NCI-H2196 (cell line): ENCODE data around the gene CTNNBIP1.

Experiments used
- DNase-seq: peaks from one replicate; lab custom pipeline; 2025; ENCODE audit not compliant: unreplicated experiment; lab: John Stamatoyannopoulos, UW

The CTNNBIP1 gene

DNA sequence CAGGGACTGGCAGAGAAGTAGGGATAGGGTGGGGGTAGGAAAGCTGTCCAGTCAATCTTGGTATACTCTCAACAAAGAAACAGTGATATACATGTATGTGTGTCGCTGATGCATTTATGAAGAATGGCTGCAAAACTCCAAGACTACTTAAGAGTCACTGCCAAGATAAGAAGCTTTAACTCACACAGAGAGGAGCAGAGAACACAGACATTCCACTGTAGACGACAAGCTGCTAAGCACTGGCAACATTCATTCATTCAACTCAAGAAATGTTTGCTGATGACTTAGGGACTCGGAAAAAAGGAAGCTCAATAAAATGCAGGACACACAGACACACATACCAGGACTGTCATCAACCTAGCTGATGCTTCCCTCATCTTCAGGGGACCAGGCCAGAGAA is 5.5 kb downstream of the CTNNBIP1 start:
- DNase-seq, result no peak

- DNase-seq, result no peak
These were observed 6.1 kb downstream of the CTNNBIP1 start for GRCh38 chr1:9903801-9904527.

DNA sequence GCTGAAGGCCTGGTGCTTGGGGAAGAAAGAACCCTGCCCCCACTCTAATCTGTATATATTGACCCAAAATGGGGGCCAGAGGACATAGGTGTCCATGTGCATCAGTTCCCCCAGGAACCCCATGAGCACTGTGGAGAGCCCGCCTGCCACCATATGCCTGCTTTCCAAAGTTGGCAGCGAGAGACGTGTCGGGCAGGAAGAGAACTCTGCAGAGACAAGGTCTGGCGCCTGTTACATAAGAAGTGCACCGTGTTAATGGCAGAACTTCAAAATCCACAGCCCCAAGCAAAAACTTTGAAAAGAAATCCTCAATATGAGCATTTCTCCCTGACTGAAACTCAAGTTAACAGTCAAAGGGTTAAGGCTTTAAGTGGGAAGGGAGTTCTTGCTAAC is 8.0 kb downstream of the CTNNBIP1 start:
- no peak for DNase-seq

DNA sequence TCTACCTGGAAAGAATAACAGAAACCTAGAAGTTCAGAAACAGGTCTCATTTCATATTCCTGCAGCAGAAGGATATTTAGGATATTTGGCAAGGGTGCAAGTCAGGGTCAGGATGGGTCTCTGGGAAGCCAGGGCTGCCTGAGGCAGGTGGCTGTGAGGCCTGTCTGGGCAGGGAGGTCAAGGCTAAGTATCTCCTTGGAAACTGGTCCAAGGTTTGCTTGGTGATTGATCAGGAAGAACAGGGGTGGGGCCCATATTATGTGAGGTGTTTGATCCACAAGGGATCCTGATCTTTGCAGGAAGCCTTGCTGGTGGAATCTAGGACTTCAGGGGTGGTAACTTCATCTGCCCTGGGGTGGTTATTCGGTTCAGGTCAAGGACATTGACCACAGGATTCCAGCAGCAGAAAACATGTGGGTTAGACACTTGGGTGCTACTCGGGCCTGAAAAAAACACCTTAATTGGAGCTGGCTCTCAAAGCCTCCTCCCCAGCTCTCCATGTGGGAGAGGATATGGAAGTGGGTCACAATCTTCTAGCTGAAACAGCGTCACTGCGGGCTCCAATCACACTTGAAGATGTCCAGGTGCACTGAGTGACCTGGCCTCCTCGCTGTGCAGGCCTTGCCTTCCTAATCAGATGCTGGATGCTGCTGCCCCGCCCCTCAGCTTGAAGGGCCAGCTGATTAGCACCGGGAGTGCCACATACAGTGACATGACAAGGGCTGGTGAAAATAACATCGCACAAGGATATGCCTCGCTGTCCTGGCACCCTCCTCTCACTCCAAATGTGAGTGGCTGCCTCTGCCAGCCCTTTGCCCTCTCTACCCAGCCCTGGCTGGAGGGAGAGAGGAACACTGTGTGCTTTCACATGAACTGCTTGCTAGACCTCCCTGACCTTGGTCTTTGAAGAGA is 8.7 kb downstream of the CTNNBIP1 start:
- no peak for DNase-seq

DNA sequence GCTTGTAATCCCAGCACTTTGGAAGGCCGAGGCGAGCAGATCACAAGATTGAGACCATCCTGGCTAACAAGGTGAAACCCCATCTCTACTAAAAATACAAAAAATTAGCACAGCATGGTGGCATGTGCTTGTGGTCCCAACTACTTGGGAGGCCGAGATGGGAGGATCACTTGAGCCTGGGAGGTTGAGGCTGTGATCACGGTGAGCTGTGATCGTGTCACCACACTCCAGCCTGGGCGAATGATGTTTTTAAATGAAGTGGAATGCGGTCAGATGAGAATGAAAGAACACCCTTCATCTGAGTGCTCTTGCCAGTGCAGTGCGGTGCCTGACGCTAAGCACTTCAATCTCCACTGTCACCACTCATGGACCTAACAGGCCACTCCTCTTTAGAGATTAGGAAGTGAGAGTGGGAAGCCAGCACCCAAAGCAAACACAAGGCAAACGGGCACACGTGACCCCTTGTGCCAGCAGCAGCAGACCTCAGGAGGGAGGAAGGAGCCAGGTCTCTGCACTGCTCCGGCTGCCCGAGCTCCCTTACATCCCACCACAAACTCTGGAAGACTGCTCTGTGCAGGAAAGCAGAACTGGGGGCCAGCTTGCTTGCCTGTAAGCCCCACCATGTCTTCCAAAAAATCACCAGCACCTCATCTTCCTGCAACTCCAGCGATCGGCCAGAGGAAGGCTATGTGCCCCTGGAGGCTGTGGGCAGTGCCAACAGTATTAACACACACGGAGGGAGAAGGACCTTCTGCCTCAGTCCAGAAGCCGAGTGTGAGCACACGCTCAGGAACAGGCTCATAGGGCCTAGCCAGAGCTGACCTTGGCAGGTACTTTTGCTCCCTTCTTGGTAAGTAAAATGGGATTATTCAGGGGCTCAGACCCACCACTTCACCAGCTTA is 9.7 kb downstream of the CTNNBIP1 start:
- DNase-seq, result peak; percentile 86

DNA sequence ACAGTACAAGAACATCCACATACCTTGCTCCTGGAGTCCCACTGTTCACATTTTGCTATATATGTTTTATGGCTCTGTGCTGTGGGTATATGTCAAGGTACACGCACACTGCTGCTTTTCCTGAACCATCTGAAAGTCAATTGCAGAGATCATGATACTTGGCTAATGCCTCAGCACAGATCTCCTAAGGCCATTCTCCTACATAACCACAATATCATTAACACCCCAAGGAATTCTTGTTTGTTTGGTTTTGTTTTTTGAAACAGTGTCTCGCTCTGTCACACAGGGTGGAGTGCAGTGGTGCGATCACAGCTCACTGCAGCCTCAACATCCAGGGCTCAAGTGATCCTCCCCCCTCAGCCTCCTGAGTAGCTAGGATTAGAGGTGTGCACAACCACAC is 16.0 kb downstream of the CTNNBIP1 start:
- DNase-seq, result no peak

DNA sequence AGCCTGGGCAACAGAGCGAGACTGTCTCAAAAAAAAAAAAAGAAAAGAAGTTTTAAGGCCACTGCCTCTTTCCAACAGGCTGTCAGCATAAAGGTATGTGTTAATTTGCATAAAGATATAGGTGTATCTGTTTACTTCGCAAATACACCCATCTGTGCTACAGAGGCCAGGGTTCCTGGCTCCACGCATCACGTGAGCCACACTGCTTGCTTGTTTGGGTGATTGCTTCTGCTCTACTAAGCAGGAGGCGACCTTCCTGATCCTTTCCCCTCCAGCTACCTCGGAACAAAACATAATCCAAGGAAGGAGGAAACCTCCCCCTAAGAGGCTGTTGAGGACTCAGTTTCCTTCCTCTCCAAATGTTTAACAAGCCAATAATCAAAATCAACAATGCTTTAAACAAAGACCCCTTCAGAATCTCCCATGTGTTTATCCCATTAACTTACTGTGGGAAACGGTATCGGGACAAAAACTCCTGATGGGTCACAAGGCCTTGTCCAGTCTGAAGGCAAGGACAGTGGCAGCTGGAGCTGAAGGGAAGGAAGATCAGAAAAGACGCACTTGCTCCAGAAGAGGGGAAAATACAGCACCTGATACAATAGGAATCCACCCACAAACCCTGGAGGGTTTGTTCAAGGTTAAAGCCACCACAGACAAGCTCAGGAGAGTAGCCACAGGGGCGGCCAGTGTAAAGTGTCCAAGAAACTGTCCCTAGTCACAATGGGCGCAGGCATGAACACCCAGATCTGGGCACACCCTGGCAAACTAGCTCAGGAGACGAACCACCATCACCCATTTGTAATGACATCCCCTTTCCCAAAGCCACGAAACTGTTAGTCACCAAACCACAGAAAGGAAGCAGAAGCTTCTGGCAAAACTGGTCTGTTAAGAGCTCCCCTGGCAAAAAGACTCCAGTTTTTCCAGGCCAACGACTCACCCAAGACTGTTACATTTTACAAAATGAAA is 17.2 kb downstream of the CTNNBIP1 start:
- no peak for DNase-seq

DNA sequence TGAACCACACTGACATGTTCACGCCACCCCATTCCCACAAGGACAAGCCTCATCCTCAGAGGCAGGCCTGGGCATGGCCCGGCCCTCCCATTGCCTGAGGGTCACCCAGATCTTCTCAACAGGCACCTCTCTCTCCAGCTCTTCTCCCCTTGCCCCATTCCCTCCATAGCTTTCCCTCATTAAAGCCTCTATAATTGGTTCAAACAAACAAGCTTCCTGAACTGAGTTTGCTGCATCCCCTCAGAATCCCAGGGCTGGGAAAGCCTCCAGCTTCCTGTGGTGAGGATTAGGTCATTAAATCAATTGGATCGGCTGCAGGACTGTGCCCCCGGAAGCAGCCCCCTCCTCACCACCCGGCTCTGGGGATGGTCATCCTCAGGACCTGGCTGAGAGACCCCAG is 18.9 kb downstream of the CTNNBIP1 start:
- no peak for DNase-seq

- DNase-seq, result no peak
These were observed 19.8 kb downstream of the CTNNBIP1 start for GRCh38 chr1:9890224-9890731.

DNA sequence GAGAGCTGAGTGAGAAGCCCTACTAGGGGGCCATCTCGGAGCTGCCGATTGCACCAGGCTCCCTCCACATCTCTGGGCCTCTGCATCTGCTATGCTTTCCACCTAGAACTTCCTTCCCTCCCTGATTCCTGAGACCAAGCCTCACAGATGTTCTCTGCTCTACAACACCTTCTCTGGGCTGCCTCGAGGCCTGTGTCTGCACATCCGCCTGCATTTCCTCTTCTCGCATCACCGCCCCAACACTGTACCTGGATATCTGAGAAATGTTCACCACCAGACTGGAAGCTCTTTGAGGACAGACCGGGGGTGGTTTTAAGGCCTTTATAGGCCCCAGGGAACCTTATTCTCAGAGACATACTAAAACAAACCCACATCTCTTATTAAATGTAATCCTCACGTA is 20.7 kb downstream of the CTNNBIP1 start:
- DNase-seq, result no peak

DNA sequence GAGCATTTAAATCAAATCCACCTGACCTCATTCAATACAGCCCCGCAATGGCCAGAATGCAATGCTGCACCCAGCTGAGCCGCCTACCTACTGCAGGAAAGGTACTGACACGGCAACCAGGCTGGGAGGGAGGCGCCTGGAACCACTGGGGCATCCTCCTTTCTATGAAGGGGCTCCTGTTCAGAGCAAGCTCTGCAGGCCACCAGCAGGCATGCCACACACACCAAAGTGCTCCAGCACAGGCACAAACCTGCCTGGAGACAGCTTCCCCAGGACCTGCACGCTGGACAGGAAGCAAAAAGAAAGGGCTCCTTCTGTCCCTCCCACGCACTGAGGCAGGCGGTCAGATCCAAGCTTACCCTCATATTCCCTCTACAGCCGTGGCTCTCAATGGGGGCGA is 21.2 kb downstream of the CTNNBIP1 start:
- DNase-seq, result no peak

DNA sequence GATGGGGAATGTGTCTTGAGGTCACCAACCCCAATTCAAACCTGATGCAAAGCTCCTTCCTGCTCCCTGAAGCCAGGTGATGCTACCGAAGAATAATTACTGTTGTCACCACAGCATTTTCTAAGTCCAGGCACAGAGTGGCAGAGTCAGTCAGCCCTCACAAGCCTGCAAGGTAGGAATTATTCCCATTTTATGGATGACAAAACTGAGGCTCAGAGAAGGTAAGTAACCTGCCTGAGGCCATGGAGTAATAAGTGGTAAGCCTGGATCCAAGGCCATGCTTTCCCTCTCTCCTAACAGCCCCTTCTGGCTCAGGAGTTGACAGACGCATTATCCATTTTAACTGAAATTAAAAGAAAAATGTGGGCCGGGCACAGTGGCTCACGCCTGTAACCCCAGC is 23.0 kb downstream of the CTNNBIP1 start:
- DNase-seq, result no peak

DNA sequence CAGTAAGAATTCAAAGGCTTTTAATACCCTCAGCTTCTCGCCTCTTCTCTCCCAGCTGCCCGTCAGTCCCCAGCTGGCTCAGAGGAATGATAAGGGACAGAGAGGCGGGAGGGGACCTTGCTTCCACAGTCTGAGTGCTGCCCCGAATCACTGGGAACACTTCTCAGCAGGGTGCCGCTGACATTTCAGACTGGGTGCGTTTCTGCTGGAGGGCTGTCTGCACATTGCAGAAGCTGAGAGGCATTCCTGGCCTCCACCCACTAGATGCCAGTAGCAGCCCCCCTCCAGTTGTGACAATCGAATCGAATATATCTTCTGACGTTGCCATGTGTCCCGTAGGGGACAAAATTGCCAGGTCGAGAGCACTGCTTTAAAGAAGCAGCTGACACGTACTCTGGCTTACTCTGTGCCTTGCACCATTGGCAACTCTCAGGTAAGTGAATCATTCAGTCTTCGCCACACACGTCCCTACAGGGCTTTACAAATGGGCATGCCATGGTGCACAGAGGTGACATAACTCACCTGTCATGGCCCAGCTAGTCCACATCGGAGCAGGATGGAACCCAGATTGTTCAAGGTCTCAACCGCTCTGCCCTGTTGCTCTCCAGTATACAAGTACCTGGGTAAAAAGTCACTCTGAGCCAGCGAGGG is 23.9 kb downstream of the CTNNBIP1 start:
- no peak for DNase-seq

- no peak for DNase-seq
These were observed 25.3 kb downstream of the CTNNBIP1 start for GRCh38 chr1:9884805-9885204.

DNA sequence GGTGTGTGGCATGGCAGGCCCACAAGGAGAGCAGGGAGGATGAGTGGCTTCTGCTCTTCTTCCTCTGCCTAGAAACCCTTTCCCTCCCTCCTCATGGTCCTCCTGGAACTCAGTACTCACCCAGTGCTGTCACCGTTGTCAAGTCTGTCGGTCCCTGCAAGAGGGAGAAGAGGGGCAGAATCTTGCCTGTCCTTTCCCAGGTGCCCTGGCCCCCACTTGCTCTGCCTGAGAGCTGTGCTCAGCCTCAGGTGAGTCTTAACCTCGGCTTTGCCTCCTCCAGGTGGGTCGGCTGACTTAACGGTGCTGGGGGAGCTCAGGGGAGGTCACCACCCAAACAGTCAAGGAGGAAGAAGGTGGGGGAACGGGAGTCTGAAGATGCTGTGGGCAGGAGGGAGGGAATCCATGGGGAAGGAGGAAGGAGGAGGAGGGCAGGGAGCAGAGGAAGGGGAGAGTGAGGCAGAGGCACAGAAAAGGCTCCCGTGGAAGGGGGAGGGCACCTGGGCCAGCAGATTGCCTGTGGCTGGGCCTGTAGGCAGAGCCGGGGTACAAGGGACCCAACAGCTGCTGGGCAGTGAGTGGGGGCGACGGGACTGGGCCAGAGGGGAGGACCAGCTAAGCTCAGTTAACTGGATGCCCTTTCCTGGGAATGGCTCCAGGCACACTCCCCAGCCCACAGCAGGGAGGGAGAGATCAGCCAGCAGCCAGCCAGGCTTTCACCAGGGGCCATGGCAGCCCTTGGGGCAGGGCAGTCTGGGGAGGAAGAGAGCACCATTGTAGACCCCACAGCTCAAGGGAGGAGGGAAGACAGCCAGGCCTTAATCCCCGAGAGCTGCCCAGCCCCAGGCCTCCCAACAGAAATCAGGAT is 26.3 kb downstream of the CTNNBIP1 start:
- no peak for DNase-seq

DNA sequence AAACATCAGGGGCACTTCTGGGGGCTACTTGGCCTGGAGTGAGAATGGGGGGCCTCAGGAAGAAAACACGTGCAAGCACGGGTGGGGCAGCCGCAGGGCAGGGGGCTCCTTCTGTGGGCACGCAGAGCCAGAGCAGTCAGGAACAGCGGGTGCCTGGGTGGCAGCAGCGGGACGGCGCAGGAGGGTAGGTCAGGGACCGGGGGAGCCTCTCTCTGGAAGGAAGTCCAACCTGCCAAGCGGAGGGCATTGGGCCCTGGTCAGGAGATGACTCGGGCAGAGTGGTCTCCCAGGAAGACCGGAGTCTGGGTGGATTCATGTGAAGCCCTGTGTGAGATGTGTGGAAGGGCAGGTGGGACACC is 27.1 kb downstream of the CTNNBIP1 start:
- DNase-seq, result no peak

- DNase-seq, result no peak
These were observed 27.6 kb downstream of the CTNNBIP1 start for GRCh38 chr1:9882296-9882944.

DNA sequence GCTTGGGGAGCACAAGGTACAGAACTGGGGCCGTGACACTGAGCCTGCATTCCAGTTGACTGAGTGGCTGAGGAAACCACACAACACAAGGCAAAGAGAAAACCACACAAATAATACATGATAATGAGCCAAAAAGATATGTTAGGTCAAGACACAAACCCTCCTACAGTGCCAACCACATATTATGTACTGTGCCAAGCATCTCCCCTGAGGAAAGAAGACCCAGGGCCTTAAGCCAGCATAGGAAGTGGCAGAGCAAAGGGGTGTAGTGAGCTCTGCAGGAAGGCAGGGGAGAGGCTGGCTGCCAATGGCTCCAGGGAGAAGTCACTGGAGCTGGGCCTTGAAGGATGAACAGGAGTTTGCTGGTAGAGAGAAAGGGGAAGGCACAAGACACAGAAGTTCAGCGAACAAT is 28.2 kb downstream of the CTNNBIP1 start:
- no peak for DNase-seq
